ENCODE measurements around the gene FOXP2. TPM values are rescaled to one million over a fixed set of nuclear protein-coding genes. Genes with fewer than 3 reads are reported as not detected.

The FOXP2 gene
- total RNA-seq, 1 donor from 2014 or later = 13.9 TPM

GRCh38 chr7:114678116-114678515 is 263.5 kb downstream of the FOXP2 start:
- no peaks in the 10 kb centered on the region for H3K4me1 Mint-ChIP-seq
- H3K4me3 Mint-ChIP-seq = no peak overlapping the region
- H3K27ac Mint-ChIP-seq = no peak overlapping the region
- no peak for TF ChIP-seq CTCF (IDR thresholded peaks at IDR 0.05; ENCODE audit: unreplicated experiment)
- no peaks in the 10 kb centered on the region for H3K36me3 Mint-ChIP-seq
- no peaks in the 10 kb centered on the region for H3K27me3 Mint-ChIP-seq (ENCODE audit: low read depth)
- no peaks in the 10 kb centered on the region for H3K9me3 Mint-ChIP-seq
- DNase-seq (ENCODE audit: low spot score in 2 of 2, unreplicated experiment in 2 of 2) = no peak

GRCh38 chr7:114687238-114687637 is 272.6 kb downstream of the FOXP2 start:
- Mint-ChIP-seq H3K4me3 (no peak overlapping the region), H3K27me3 (ENCODE audit: low read depth) (no peaks in the 10 kb centered on the region), H3K36me3 (no peaks in the 10 kb centered on the region), H3K9me3 (no peaks in the 10 kb centered on the region), H3K4me1 (peaks cover 12% of the 10 kb centered on the region), H3K27ac (no peak overlapping the region)
- no peak for TF ChIP-seq CTCF (IDR thresholded peaks at IDR 0.05; ENCODE audit: unreplicated experiment)
- no peak for DNase-seq (ENCODE audit: low spot score in 2 of 2, unreplicated experiment in 2 of 2)

- no peak overlapping the region for H3K4me3 Mint-ChIP-seq
- H3K27ac Mint-ChIP-seq = no peak overlapping the region
- no peak for DNase-seq (ENCODE audit: low spot score in 2 of 2, unreplicated experiment in 2 of 2)
These were observed 273.9 kb downstream of the FOXP2 start for GRCh38 chr7:114688443-114689055.

GRCh38 chr7:114689406-114689805 is 274.8 kb downstream of the FOXP2 start:
- no peaks in the 10 kb centered on the region for H3K36me3 Mint-ChIP-seq
- H3K9me3 Mint-ChIP-seq = no peaks in the 10 kb centered on the region
- H3K27ac Mint-ChIP-seq = no peak overlapping the region
- H3K4me1 Mint-ChIP-seq = peaks cover 12% of the 10 kb centered on the region
- DNase-seq (ENCODE audit: low spot score in 2 of 2, unreplicated experiment in 2 of 2) = no peak
- H3K4me3 Mint-ChIP-seq = no peak overlapping the region
- H3K27me3 Mint-ChIP-seq (ENCODE audit: low read depth) = no peaks in the 10 kb centered on the region
- TF ChIP-seq CTCF (IDR thresholded peaks at IDR 0.05; ENCODE audit: unreplicated experiment) = no peak

More at GRCh38 chr7:114688443-114689055, 273.9 kb downstream of the FOXP2 start:
- H3K27me3 Mint-ChIP-seq (ENCODE audit: low read depth) = no peaks in the 10 kb centered on the region
- TF ChIP-seq CTCF (IDR thresholded peaks at IDR 0.05; ENCODE audit: unreplicated experiment) = no peak
- no peaks in the 10 kb centered on the region for H3K36me3 Mint-ChIP-seq
- no peaks in the 10 kb centered on the region for H3K9me3 Mint-ChIP-seq
- H3K4me1 Mint-ChIP-seq = peaks cover 12% of the 10 kb centered on the region

- Mint-ChIP-seq H3K4me1 (peaks cover 12% of the 10 kb centered on the region), H3K27ac (no peak overlapping the region), H3K4me3 (no peak overlapping the region), H3K27me3 (ENCODE audit: low read depth) (peaks cover 5% of the 10 kb centered on the region), H3K9me3 (no peaks in the 10 kb centered on the region), H3K36me3 (no peaks in the 10 kb centered on the region)
- no peak for TF ChIP-seq CTCF (IDR thresholded peaks at IDR 0.05; ENCODE audit: unreplicated experiment)
- no peak for DNase-seq (ENCODE audit: low spot score in 2 of 2, unreplicated experiment in 2 of 2)
These were observed 277.0 kb downstream of the FOXP2 start for GRCh38 chr7:114691605-114692004.

- no peaks in the 10 kb centered on the region for H3K4me1 Mint-ChIP-seq
- H3K27ac Mint-ChIP-seq = no peak overlapping the region
- no peak for TF ChIP-seq CTCF (IDR thresholded peaks at IDR 0.05; ENCODE audit: unreplicated experiment)
- peaks cover 5% of the 10 kb centered on the region for H3K27me3 Mint-ChIP-seq (ENCODE audit: low read depth)
- DNase-seq (ENCODE audit: low spot score in 2 of 2, unreplicated experiment in 2 of 2) = no peak
- no peaks in the 10 kb centered on the region for H3K36me3 Mint-ChIP-seq
- no peaks in the 10 kb centered on the region for H3K9me3 Mint-ChIP-seq
- H3K4me3 Mint-ChIP-seq = no peak overlapping the region
These were observed 280.6 kb downstream of the FOXP2 start for GRCh38 chr7:114695182-114695581.
